GM12892 (cell line): ENCODE measurements around the gene RIC8A.
"Not testable (repeated sequence)": the region's sequence is repeated elsewhere in the genome, so short reads cannot be mapped to it uniquely, and the experiment has no call there.

Experiments used
- POLR2A ChIP-seq: IDR thresholded peaks from 2 replicates; pipeline ENCODE4 v1.6.1; 2011; ENCODE audit warnings: low read depth, low read length, control low read depth
- POLR2AphosphoS5 ChIP-seq: IDR thresholded peaks from 2 replicates; pipeline ENCODE4 v1.6.1; 2011; ENCODE audit warnings: low read depth, low read length, control low read depth

GRCh38 chr11:190546-190945 lies 17.0 kb upstream of the RIC8A start:
- not testable (repeated sequence) for TF ChIP-seq POLR2A, POLR2AphosphoS5
